Thyroid gland (tissue), 4 donors: ENCODE results near the gene SOST.

Experiments
- CTCF ChIP-seq, 6 experiments: fragments of 200-600 bp in 3 of 6; fragments of 450-650 bp in 3 of 6; sonication (generic) in 3 of 6; IDR thresholded peaks; one replicate each; pipeline ENCODE4 v1.5.1; 2016 to 2019; ENCODE audit warnings: antibody characterized with exemption in 6 of 6, mild to moderate bottlenecking in 2 of 6, inconsistent platforms in 1 of 6, moderate library complexity in 1 of 6
- POLR2A ChIP-seq, 2 donors: fragments of 450-650 bp; IDR thresholded peaks; one replicate each; pipeline ENCODE4 v1.6.1; 2017; ENCODE audit warnings: antibody characterized with exemption in 2 of 2, mild to moderate bottlenecking in 2 of 2, moderate library complexity in 1 of 2

DNA sequence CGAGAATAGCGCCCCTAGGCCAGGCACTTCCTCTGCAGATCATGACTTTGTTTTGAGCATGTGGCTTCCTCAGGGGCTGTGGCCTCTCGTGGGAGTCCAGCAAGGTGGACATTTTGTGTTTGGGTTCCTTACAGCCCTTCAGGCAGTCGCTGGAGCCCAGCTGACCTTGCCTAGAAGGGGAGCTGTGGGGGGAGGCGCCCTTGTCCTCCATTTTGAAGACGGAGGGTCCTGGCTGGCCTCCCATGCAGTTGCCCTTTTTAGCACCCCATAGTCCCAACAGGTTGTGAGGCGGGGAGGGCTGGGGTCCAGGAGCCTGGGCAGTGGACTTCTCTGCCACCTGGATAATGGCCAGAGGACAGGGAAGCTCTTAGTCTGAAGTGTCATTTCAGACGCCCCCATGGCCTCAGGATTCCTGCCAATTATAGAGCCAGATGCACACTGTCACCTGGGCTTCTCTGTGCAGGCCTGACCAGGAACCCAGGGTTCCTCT, 1.4 kb downstream of the SOST start:
- TF ChIP-seq CTCF (IDR thresholded peaks at IDR 0.05) (no peak), POLR2A (IDR thresholded peaks at IDR 0.05) (no peak)
